ENCODE data around the gene GOT1.

Gene GOT1

DNA sequence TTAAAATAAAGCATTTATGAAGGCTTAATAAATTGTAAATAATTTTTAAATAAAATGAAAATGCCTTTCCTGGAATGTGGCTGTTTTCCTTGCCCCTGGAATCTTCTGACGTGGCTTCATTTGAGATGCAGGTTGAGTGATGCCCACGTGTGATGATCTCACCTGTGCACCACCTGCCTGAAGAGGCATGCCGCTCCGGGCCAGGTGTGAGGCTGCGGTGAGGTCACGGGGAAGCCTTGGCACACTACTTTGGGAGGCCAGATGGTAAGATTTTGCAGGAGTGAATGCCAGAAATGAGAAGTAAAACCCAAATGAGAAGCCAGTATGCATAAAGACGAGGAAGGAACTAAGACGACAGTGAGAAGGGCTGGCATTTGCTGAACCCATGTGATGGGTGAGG, 36.2 kb downstream of the GOT1 start:
- no peak for DNase-seq

DNA sequence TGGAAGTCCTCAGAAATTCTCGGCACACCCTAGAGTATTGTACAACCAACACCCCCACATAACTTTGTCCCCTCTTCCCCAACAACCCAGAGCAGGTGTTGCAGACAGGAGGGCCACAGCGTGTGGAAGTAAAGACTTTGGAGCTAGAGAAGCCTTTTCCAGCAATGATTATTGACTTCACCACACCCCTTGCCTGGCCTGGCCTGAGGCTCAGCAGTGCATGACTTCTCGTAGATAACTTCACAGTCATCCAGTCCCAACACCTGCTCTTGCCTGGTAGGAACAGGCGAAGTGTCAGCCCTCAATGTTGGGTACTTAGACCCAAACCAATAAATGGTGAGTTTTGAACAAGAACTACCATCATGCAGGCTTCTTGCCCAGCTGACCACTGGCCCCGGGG, 36.7 kb downstream of the GOT1 start:
- DNase-seq = no peak

DNA sequence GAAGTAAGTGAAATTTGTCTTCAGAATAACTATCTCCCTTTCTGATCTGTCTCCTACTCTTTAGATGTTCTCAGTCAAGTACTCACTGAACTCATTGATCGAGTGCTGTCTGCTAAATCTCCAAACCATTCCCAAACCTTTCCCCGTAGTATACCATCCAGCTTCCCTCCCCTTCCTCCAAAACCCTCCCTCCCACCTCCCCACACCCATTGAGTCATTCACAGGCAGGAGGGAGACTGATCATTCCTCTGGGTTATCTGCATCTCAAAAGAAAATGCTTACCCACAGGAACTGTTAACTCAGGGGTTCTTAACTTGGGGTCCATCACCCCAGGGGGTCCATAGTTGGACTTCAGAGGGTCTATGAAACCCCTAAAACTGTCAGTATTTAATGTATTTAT, 37.4 kb downstream of the GOT1 start:
- no peak for DNase-seq

DNA sequence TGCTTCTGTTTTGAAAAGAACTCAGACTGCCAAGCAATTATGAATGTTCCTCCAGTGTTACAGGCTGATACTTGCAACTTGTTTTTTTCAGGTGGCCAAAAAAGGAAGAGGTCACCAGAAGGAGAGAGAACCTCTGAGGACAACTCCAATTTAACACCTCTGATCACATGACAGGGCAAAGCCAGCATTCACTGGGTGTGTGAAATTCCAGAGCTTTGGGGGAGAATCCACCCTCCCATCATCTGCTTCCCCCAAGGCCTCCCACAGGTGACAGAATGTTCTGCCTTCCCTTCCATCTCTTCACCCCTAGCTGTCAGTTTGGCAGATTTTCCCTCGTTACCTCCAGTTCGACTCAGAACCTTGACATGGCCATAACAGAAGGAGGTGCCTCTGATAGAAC, 39.1 kb downstream of the GOT1 start:
- DNase-seq = no peak

DNA sequence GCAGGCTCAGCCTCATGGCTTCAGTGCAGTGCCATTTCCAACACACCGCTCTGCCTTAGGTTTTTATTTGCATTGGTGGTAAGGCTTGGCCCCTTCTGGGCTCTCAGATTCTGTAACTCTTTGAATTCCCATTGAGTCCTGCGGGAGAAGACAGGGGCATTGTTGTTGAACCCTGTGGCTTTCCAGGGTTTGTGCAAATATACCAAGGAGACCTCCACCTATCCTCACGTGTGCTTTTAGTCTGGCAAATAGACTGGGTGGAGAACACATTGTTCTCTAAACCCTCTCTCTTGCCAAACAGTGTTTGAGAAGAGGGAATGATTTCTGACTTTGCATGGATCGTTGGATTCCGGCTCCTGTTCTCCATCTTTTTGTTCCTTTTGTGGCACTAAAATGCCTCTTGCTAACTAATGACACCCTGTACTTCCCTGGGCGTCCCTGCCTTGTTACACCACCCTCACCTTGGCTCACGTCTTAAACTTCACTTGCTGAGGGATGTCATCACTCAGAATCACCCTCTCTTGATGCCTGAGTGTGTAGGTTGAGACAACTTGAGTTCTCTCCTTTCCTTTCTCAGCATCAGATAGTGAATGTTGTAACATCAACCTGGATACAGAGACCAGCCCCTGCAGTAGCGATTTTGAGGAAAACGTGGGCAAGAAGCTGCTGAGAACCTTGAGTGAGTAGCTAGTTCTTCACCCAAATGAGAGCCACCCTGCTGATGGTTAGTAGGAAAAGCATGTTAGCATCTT, 40.5 kb downstream of the GOT1 start:
- no peak for DNase-seq

DNA sequence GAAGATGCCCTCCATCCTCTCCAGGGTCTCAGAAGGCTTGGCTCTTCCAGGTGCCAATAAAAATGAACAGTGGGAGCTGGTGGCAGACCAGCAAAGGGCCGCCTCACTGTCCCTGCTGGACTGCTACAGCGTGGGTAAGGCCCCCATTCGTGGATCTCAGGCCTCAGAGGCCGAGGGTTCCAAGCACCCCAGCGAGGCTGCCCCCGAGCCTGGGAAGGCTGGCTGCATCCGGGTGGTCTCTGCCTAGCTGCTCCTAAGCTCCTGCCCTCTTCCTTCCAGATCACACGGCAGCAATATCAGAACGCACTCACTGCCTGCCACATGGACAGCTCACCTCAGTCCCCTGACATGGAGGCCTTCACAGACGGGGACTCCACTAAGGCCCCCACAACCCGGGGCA, 42.9 kb downstream of the GOT1 start:
- DNase-seq = no peak

DNA sequence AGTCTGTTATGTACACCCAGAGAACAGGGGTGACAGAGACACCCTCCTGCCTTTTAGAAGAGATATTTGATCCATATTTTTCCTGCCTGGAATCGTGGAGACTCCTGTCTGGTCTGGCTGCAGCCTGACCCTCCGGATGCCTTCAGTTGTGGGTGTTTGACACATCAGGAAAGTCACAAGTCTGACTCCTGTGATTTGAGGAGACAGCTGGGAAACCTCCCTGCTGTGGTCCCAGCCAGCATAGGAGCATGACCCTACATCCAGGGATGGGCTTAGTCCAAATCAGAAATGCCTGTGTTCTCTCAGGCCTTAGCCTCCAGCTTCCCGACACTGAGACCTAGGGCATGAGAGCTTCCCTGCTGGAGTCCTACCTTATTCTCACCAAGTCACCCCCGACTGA, 43.4 kb downstream of the GOT1 start:
- DNase-seq = no peak

DNA sequence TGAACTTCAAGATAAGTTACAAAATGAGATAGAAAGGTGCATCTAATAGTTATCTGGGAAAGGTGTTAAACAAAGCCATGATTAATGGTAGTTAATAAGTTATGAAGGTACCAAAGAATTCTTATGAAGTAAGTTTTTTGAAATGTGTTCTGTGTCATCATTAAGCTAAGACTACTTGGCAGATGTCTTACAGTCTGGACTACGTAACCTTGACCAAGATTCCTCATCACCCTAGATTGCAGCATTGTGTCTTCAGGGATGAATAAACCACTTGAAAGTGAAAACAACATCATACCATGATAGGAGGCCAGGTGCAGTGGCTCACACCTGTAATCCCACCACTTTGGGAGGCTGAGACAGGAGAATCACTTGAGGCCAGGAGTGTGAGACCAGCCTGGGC, 48.2 kb downstream of the GOT1 start:
- no peak for DNase-seq

DNA sequence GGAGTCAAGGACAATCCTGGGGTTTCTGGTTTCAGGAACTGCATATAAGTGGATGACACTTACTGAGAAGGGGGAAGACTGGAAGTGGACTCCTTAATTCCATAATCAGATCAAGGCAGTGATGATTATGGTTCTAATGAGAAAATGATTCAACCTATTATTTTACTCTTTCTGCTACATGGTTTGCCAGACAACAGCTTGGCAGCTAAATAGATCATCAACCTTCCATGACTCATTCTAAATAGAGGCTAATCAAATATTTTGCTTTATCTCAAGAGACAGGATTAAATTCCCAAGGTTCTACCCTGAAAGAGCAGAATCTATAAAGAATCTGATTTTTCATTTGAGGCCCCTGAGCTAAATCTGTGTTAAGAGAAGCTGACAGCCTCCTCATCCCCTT, 55.0 kb downstream of the GOT1 start:
- no peak for DNase-seq

DNA sequence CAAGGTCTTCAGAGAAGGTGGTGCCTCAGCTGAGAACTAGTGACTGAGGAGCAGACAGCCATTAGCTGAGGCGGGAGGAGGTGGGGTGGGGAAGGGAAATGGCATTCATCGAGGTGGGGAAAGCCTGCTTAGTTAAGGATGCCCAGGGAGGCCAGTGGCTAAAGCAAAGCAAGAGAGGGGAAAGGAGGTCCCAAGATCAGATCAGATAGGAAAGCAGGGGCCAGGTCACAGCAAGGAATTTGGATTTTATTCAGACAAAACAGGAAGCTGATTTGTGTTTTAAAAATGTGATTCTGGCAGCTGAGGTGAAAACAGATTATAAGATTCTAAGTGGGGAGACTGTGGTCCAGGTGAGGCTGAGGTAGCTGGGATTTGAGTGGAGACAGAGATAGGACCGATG, 55.5 kb downstream of the GOT1 start:
- no peak for DNase-seq

DNA sequence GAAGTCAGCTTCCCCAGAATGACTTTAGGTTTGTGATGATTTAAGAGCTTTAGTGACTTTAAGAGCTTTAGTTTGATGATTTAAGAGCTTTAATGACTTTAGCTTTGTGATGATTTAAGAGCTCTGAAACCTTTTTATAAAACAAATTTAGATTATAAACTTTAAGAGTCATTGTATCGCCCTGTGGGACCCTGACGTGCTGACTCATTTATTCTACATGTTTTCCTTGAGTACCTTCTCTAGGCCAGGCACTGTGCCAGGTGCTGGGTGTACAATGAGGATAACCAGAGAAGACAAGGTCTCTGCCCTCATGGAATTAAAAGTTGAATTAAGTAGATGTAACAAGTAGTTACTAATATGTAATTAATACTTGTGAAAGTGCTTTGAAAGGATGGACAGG, 55.9 kb downstream of the GOT1 start:
- DNase-seq = no peak

DNA sequence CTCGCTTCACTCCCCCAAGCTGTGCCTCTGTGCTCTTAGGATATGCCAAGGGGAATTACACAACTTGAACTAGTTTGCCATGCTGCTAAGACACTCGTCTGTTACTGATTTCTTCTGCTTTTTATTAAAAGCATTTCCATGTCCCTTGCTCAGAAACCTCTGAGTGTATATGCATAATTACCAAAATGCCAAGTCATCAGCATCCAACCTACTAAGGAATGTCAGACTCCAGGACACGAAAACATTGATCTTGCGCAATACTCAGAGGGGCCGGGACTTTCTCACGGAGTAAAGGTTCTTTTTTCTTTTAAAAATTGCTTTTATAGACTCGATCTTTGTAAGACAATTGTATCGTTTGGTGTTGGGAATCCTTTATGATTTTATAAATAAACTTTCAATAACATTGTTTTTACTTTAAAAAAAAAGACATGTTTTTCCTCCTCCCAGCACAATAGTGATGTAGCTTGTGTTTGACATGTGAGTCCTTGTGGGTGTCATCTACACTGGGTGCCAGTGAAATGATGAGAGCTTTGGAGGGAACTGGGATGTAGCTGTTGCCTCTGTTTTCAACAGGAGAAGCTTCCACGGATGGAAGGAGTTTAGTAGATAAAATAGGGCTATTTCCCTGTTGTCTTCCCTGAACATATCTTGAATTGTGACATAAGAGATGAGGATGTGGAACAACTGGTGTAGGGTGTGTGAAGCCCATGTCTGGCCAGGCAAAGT, 57.7 kb downstream of the GOT1 start:
- DNase-seq = no peak

DNA sequence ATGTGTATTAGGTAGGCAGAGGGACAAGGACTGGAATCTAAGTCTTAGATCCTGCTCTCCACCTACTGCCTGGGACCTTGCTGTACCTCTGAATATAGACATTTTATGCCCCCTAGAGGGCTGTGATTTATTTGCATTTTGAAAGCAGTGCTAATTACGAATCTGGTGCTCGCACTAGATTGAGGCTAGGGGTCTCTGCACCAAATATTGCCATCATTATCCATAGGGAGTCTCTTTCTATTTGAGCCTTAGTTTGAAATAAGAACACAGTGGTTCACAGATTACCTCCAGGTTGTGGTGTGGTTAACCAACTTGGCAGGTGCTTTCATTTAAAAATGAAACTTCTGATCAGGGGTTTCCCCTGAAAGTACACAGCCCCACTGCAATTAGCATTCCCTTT, 59.4 kb downstream of the GOT1 start:
- DNase-seq = no peak

DNA sequence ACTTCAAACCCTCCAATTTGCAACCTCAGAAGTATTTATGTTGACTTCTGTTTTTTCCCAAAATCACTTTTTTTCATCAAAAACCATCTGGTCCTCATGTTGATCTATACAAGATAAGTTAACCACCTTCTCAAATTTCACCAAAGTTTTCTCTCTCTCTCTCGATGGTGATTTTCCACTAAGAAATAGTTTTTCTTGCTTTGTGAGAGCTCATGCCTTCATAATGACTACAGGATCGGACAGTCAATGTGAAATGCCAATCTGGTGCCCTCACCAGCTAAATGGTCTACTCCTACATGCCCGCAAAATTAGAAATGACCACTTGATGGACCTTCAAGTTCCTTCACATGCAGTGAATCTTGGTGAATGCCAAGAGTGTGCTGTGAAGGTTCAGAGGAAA, 60.9 kb downstream of the GOT1 start:
- DNase-seq = no peak

DNA sequence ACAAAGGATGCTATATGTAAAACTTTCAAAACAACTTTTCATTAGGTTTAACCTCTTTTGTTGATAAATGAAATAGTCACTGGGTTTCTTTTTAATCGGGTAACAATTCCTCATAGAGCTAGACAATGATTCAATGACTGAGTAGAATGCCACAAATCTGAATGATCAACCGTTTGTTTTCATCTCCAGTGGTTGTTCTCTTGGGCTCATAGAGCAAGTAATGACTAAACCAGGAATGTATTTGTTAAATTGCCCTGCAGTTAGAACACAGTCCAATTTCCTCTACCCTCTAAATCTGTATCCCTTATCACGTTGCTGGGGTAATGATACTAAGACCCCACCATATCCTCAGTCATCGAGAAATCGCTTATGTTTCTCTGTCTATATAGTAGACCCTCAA, 61.3 kb downstream of the GOT1 start:
- no peak for DNase-seq

DNA sequence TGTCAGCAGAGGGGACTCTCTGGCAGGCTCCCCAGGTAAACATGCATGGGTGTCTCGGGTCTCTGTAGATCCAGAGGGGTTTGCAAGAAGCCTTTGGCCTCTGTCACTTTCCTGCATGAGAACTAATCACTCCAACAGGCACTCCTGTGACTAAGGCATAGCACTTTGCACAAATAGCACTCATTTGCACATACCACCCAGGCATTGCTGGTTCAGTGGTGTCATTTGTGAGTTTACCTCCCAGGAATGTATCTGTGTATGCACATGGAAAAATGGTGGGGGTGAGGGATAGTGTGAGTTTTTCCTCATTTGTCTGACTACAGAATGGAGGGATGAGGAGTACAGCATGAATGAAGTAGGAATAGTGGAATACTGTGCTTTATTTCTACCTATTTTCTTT, 61.8 kb downstream of the GOT1 start:
- DNase-seq = no peak

DNA sequence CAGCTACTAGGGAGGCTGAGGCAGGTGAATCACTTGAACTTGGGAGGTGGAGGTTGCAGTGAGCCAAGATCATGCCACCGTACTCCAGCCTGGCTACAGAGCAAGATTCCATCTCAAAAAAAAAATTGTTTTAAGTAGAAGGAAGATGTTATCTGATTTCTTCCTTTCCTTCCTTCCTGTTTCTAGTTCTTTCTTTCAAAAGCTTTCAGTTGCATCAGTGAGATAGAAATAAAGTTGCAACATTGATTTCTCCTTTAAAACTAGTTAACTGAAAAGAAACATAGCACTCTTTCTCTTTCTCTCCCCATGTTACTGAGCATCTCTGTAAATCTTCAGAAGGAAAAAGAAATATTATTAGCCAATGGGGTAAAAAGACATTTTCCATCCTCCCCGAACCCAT, 63.8 kb downstream of the GOT1 start:
- DNase-seq = no peak

DNA sequence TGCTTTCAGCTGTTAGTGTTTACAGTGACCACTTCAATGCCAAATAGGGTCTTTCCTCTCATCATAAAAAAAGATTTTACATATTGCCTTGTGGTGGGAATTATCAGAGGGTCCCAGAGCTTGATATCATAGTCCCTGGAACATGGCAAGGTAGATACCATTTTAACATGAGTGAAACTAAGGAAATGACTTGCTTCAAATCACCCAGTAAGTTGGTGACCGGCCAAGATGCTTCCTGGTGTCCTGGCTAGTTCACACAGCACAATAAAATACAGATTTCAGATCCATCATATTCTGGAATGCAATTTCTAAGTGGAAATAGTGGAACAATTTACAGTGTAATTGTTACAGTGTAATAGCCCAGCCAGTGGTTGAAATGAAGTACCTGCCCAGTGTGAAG, 64.7 kb downstream of the GOT1 start:
- DNase-seq = no peak

DNA sequence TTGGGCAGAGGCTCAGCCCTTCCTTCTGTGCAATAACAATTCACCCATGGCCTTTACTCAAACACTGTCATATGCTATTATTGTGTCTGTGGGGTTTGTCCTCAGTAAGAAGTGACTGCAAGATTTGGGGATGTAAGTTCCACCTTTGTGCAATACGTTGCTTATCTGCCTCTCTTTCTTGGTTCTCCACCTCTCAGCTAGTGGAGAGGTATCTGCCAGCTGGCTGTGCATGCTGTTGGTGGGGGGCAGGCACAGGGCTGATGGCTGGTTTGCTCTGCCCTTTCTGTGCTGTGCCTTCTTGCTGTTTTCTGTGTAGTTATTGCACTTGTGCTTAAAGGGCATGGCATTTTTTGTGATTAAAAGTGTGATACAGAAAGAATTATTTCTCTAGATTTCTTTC, 65.1 kb downstream of the GOT1 start:
- no peak for DNase-seq

DNA sequence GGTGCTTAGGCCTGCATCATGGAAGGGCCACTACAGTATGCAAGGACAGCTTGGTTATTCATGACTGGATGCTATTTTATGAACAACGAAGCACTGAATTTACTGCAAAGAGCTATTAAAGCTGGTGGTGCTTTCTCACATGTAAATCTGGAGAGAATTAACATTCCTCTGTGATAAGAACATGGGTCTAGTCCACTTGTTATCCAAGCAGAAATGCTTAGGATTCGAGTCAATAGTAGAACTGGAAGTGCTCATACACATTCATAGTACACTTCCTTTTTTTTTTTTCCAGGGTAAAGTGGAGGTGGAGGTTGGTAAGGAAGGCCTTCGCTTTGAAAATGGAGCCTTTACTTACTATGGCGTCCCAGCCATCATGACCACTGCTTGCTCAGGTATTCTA, 66.3 kb downstream of the GOT1 start:
- DNase-seq = no peak

DNA sequence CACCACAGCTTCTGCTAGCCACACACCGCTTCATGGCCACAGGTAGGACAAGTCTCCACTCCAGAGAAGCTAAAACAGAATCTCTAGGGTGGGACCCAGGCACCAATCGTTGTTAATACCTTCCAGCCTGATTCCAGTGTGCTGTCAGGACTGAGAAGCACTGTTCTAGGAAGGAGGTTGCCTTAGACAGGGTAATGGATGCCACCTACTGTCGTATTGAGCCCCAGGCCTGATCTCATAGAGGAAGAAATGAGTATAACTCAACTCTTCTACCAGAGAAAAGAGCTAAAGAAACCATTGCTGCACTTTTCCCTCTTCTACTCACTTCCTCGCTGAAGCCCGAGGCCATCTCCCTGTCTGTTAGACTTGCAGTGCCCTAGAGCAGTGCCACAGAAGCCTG, 69.5 kb downstream of the GOT1 start:
- DNase-seq = no peak

DNA sequence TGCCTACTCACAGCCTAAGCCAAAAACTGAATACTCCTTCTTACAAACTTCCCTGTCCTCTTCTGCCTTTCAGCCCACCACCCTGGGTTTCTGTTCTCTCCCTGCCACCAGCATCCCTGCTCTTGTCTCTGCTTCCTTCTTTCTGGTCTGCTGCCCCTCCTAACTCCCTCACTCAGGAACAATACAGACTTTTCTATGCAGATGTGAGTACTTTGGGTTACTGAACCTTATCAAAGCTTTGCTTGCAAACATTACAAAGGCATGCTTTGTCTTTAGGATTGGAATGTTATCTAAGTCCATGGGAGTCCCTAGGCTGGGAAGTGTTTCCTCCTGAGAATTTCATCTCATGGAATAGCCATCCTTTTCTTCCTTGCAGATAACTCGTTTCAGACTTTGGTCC, 72.3 kb downstream of the GOT1 start:
- DNase-seq = no peak

DNA sequence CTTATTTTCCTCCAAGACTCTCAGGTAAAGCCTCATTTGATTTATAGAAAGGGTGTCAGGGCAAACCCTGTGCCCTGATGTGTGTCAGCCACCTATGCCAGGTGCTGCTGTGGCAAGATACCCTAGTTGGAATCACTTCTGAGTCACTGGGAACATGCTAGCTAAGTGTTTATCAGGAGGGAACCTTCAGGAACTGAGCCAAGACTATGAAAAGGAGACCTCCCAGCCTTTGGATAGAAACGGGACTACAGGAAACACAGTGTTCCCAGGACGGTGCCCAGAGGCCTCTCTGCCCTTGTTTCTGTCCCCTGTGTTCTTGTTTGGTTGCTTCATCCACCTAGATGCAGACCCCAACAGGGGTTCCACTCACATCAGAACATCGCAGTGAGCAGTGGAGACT, 72.7 kb downstream of the GOT1 start:
- DNase-seq = no peak

DNA sequence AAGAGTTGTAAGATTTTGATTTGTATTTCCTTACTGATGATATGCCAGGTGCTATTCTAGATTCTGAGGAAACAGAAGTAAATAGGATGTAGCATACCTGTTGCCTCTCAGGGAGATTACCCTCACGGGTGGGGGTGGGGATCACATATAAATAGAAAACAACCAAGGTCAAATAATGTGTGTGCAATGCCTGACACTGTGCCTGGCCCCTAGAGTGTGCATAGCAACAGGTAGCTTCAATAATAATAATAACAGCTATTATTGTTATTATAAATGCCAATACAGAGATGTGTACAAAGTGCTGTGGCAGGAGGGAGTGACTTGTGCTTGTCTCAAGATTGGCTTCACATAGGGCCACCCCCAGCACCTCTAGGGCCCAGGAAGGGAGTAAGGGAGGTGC, 77.2 kb downstream of the GOT1 start:
- no peak for DNase-seq

DNA sequence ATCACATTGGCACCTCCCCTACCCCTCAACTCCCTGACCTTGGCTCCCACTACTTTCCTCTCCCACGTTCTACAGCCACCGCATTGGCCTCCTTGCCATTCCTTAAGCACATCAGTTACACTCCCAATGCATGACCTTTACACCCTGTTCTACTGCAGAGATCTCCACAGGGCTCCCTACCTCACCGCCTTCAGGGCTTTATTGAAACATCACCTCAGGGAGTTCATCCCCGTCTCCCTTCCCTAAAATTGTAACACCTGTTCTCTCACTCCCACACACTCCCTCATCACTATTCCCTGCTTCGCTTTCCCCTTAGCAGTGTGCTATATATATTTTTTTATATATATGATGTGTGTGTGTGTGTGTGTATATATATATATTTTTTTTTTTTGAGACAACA, 82.8 kb downstream of the GOT1 start:
- DNase-seq = no peak
